HG03460 (cell line): ENCODE measurements around the gene ARMH3.
"Not testable (repeated sequence)": the region's sequence is repeated elsewhere in the genome, so short reads cannot be mapped to it uniquely, and the experiment has no call there.

Experiments
- ATAC-seq: cut with Tn5 transposase; IDR thresholded peaks from one replicate; pipeline ENCODE4 v1.9.1; 2021; ENCODE audit not compliant: unreplicated experiment

The ARMH3 gene

GRCh38 chr10:102046095-102046494 lies 9.9 kb downstream of the ARMH3 start:
- ATAC-seq: no peak

DNA sequence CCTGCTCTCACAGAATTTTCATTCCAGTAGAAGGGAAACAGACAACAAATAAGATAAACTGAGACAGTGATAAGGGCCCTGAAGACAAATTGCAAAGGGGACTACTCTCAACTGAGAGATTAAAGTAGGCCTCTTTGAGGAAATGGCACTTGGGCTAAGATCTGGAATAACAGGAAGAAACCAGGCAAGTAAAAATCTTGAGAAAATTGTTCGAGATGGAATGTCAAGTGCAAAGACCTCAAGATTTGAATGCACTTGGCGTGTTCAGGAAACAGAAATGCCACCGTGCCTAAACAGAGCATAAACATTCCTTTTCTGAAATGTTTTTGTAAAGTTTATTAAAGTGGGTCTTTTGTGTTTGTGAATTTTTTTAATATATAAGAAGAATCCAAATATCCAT lies 10.7 kb downstream of the ARMH3 start:
- no peak for ATAC-seq

DNA sequence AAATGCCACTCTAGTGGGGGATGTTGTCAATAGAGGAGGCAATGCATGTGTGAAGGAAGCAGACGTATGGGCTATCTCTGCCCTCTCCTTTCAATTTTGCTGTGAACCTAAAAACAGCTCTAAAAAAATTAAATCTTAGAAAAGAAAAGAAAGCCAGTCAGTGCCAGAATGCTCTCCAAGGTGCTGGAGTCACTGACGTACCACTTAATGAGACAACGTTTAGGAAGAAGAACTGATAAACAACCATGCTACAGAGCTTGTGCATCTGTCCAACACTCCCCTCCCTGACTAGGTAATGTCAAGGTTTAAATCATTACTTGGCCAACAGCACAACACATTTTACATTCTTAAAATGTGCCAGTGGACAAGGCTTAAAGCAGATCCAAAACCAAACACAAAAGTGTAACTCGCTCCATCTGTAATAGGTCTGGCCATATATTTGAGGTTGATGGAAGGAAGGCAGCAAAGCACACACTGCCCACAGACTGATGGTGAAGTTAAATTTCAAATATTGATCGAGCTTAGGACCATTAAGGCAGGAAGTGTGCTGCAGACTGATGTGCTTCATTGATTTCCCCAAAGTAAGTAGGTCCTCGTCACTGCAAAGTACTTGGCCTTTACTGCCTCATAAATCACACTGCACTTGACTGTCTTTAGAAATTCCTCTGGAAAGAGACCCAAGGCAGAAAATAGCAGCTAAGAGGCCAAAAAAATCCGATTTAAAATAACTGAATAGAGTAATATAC lies 15.5 kb downstream of the ARMH3 start:
- no peak for ATAC-seq

- ATAC-seq: no peak
These were observed 17.6 kb downstream of the ARMH3 start for GRCh38 chr10:102038410-102038809.

GRCh38 chr10:102035807-102036206 lies 20.2 kb downstream of the ARMH3 start:
- ATAC-seq: not testable (repeated sequence)

GRCh38 chr10:102033787-102034186 lies 22.2 kb downstream of the ARMH3 start:
- ATAC-seq: no peak

DNA sequence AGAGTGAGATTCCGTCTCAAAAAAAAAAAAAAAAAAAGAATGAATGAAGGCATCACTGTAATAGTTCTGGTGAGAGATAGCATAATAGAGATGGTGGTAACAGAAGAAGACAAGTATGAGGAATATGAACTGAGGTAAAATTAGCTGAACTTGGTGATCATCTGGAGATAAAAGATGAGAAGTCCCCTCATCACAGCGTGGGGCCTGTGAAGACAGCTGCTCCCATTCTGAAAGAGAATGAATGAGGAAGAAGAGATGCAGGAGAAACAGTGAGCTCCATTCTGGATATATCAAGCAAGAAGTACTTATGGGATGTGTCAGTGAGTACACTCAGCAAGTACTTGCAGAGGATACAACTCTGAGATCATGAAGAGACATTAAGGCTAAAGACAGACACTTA lies 28.7 kb downstream of the ARMH3 start:
- ATAC-seq: no peak

- ATAC-seq: no peak
These were observed 31.2 kb downstream of the ARMH3 start for GRCh38 chr10:102024799-102025198.

DNA sequence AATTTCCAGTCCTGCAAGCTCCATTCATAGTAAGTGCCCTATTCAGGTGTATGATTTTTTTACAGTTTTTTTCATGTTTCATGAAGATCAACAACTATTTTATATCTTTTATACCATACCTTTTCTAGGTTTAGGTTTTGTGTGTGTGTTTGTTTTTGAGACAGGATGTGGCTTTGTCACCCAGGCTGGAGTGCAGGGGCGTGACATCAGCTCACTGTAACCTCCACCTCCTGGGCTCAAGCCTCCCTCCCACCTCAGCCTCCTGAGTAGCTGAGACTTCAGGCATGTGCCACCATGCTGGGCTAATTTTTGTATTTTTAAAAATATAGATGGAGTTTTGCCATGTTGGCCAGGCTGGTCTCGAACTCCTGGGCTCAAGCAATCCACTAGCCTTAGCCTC lies 35.0 kb downstream of the ARMH3 start:
- no peak for ATAC-seq

DNA sequence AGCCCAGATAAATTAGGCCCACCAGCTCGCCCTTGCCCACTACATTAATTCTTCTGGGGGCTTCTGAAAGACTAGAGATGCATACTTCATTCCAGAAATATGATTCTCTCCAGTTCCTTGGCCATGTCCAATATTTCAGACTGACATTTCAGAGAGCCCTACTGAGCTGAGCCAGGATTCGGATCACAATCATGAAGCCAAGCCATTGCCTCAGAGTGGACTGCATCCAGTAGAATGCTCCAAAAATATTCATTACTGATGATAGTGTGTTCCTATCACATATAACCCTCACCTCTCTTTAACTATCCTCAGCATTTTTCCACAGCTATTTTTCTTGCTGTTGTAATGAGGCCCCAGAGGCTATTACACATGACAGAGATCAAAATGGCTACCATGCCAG lies 38.7 kb downstream of the ARMH3 start:
- ATAC-seq: no peak

GRCh38 chr10:102016416-102016815 lies 39.6 kb downstream of the ARMH3 start:
- ATAC-seq: no peak

DNA sequence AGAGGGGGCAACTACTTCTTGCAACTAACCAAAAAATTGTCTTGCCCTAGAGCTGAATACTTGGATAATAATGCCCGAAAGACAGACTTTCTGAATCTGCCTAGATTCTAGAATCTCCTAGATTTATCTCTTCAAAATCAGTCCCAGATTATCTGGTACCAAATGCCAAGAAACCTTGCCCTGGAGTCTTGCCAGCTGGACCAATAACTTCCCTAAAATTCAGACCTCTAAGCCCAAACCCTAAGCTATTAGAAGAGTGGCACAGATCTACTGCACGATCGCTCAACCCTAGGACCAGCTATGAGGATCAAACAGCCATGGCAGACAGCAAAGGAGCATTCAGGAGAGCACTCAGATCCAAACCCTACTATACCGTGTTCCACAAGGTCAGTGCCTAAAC lies 45.0 kb downstream of the ARMH3 start:
- ATAC-seq: no peak

DNA sequence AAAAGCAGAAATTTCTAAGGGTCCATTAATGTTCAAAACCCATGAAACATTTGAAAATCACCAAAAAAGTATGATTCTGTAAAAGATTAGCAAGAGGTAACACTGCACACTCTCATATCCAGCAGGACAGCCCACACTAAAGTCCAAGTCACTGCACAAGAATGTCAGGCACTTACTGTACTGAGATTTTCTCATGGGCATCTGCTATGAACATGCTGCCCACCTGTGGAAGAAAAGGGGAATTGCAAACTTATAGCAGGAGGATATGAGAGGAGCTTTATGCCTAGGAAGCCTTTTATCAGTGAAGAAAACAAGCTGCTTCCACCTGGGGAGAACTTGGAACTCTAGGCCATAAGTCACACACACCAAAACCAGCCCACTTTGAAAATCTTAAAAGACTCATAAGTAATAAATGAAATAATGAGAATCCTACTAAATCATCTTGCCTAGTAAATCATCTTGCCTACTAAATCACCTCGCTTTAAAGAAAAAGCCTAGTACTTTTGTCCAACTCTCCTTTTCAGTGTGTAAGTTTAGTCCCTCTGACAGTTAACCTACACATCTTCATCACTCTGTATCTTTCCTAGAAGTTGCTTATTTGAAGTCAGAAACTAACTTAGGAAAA lies 46.1 kb downstream of the ARMH3 start:
- ATAC-seq: no peak

GRCh38 chr10:102007796-102008195 lies 48.2 kb downstream of the ARMH3 start:
- ATAC-seq: no peak

GRCh38 chr10:102007031-102007430 lies 48.9 kb downstream of the ARMH3 start:
- not testable (repeated sequence) for ATAC-seq

DNA sequence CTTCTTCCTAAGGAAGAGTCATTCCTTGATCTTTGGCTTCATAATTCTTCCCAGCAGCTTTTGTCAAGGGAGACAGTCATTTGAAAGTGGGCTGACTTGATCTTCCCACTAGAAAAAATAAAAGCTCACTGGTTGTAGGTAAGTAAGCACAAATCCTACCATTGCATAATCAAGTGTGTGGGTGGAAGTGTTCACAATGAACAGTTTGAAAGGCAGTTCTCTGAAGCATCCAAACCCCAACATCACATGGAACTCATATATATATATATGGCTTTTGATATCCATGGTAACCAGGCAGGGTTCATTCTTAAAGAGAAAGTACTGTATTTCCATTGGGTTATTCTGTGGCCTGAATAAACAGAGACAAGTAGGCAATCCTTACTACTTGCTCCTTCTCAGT lies 51.6 kb downstream of the ARMH3 start:
- ATAC-seq: no peak

- ATAC-seq: no peak
These were observed 52.4 kb downstream of the ARMH3 start for GRCh38 chr10:102003541-102003940.

GRCh38 chr10:102001435-102002068 lies 54.4 kb downstream of the ARMH3 start:
- peak; percentile 79 for ATAC-seq

DNA sequence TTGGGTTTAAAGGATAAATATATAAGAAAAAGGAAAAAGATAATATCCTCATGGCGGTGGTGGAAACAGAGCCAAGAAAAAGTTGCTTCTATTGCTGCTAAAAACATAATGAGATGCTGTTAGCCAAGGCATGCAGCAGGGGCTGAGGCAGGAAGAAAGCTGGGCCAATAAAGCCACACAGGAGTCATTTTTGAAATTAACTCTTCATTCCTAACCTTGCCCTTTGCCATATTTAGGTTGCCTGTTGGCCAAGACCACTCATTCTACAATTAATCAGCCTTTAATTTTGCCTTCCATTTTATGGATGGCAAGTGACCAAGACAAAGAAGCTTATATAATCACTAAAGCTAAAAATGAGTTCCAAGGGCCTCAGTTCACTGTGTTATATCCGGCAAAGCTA lies 58.2 kb downstream of the ARMH3 start:
- ATAC-seq: no peak

DNA sequence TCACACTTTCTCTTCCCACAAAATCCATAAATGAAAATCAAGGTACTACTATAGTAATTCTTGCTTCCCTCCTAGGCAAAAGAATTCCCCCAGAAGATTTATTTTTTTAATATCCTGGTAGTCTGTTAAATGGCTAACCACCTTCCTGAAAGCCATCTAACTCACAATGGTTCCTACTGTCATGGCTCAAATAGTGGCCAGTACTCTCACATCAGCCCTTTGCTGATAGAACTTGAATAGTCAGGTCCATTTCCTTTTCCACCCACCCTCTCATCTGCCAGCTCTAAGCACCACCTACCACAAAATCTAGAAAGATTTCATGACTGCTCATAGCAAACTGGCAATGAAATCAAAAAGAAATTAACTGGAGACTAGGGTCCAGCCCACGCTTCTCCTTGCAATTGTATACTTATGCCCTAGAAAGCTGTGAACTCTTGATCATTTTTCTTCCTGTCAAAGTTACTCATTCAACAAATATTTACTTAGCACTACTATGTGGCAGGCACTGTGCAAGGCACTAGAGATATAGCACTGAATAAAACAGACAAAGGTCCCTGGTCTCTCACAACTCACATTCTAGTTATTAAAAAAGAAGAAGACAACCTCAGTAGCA lies 60.4 kb downstream of the ARMH3 start:
- no peak for ATAC-seq

GRCh38 chr10:101993651-101994200 lies 62.2 kb downstream of the ARMH3 start:
- ATAC-seq: no peak

DNA sequence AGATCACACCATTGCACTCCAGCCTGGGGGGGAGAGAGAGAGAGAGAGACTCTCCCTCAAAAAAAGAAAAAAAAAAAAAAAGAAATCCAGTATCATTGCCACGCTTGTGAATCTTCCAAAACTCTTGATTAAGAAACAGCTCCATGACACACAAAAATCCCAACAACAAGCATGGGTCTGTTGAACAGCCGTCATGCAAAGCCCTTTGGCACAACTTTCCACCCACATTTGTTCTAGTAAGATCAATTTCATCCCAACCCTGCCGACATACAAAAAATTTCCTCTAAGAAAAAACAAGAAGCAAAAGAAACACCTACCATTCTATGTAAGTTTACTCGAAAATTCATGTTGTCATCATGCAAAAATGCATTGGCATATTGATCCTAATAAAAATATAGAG lies 62.8 kb downstream of the ARMH3 start:
- ATAC-seq: no peak
